ENCODE results near the gene THSD4. TPM values are rescaled to one million over a fixed set of nuclear protein-coding genes. Genes with fewer than 3 reads are reported as not detected.

THSD4 gene
- total RNA-seq, 2 donors from 2014 or later: 0.08 TPM; not detected in 1

- Mint-ChIP-seq H3K4me1 (no peaks in the 10 kb centered on the region), H3K36me3 (ENCODE audit: low read depth) (no peaks in the 10 kb centered on the region), H3K27me3 (peaks cover 24% of the 10 kb centered on the region), H3K27ac (no peak overlapping the region), H3K4me3 (no peak overlapping the region), H3K9me3 (no peaks in the 10 kb centered on the region)
- ATAC-seq (replicated peaks): no peak
Observed at GRCh38 chr15:71109905-71110304, 5.4 kb upstream of the THSD4 start.

- no peaks in the 10 kb centered on the region for H3K36me3 Mint-ChIP-seq (ENCODE audit: low read depth)
- H3K27me3 Mint-ChIP-seq: peaks cover 23% of the 10 kb centered on the region
- H3K27ac Mint-ChIP-seq: no peak overlapping the region
- H3K4me3 Mint-ChIP-seq: no peak overlapping the region
- H3K4me1 Mint-ChIP-seq: no peaks in the 10 kb centered on the region
- H3K9me3 Mint-ChIP-seq: no peaks in the 10 kb centered on the region
- ATAC-seq (replicated peaks): no peak
Observed at GRCh38 chr15:71110405-71111180, 4.7 kb upstream of the THSD4 start.

- no peak overlapping the region for H3K4me3 Mint-ChIP-seq
- H3K27ac Mint-ChIP-seq: no peak overlapping the region
Observed at GRCh38 chr15:71111181-71111565, 4.1 kb upstream of the THSD4 start.

GRCh38 chr15:71111950-71112349 is 3.3 kb upstream of the THSD4 start:
- no peaks in the 10 kb centered on the region for H3K36me3 Mint-ChIP-seq (ENCODE audit: low read depth)
- no peaks in the 10 kb centered on the region for H3K9me3 Mint-ChIP-seq
- peaks cover 30% of the 10 kb centered on the region for H3K27me3 Mint-ChIP-seq
- H3K4me3 Mint-ChIP-seq: no peak overlapping the region
- no peaks in the 10 kb centered on the region for H3K4me1 Mint-ChIP-seq
- no peak for ATAC-seq (replicated peaks)
- no peak overlapping the region for H3K27ac Mint-ChIP-seq

More at GRCh38 chr15:71111181-71111565, 4.1 kb upstream of the THSD4 start:
- no peaks in the 10 kb centered on the region for H3K9me3 Mint-ChIP-seq
- peaks cover 22% of the 10 kb centered on the region for H3K27me3 Mint-ChIP-seq
- no peaks in the 10 kb centered on the region for H3K4me1 Mint-ChIP-seq
- ATAC-seq (replicated peaks): no peak
- H3K36me3 Mint-ChIP-seq (ENCODE audit: low read depth): no peaks in the 10 kb centered on the region

GRCh38 chr15:71112429-71112828 is 2.8 kb upstream of the THSD4 start:
- no peaks in the 10 kb centered on the region for H3K9me3 Mint-ChIP-seq
- no peaks in the 10 kb centered on the region for H3K4me1 Mint-ChIP-seq
- no peaks in the 10 kb centered on the region for H3K36me3 Mint-ChIP-seq (ENCODE audit: low read depth)
- no peak for ATAC-seq (replicated peaks)
- peaks cover 33% of the 10 kb centered on the region for H3K27me3 Mint-ChIP-seq
- no peak overlapping the region for H3K4me3 Mint-ChIP-seq
- no peak overlapping the region for H3K27ac Mint-ChIP-seq

DNA sequence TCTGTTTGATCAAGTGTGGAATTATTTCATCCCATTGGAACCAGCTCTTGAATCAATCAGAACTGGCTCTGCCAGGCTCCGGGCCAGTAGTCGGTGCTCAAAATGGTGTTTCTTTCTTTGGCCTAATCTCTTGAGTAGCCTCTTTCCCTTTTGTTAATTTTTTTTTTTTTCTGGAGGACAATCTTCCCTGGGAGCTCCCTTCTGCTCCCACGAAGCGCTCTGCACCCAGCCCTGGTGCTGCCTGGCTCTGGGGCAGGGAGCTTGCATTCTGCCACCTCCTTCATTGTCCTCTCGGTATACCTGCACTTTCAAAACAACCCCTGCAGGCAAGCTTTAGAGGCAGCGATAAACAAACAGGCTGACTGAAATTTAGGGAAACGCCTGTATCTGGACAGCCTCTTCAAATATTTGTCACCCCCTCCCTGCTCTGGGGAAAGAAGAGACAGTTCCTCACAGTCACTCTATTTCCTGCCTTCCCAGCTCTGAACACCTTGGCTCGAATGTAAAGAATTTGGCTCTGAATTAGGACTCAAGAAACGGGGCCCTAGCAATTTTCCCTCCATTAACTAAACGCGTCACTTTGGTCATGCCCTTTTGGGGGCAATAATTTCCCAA is 1.1 kb upstream of the THSD4 start:
- ATAC-seq (replicated peaks): no peak
- H3K36me3 Mint-ChIP-seq (ENCODE audit: low read depth): no peaks in the 10 kb centered on the region

GRCh38 chr15:71115567-71116351 is 488 bp downstream of the THSD4 start:
- H3K4me3 Mint-ChIP-seq: peak overlapping the region; percentile 67
- no peak overlapping the region for H3K27ac Mint-ChIP-seq
- peaks cover 50% of the 10 kb centered on the region for H3K27me3 Mint-ChIP-seq
- peak; percentile 59 for ATAC-seq (replicated peaks)
- no peaks in the 10 kb centered on the region for H3K4me1 Mint-ChIP-seq
- H3K36me3 Mint-ChIP-seq (ENCODE audit: low read depth): no peaks in the 10 kb centered on the region
- no peaks in the 10 kb centered on the region for H3K9me3 Mint-ChIP-seq

More for the DNA sequence above, 1.1 kb upstream of the THSD4 start:
- Mint-ChIP-seq H3K9me3 (no peaks in the 10 kb centered on the region), H3K27me3 (peaks cover 44% of the 10 kb centered on the region), H3K27ac (no peak overlapping the region), H3K4me1 (no peaks in the 10 kb centered on the region), H3K4me3 (peak overlapping the region; percentile 67)

DNA sequence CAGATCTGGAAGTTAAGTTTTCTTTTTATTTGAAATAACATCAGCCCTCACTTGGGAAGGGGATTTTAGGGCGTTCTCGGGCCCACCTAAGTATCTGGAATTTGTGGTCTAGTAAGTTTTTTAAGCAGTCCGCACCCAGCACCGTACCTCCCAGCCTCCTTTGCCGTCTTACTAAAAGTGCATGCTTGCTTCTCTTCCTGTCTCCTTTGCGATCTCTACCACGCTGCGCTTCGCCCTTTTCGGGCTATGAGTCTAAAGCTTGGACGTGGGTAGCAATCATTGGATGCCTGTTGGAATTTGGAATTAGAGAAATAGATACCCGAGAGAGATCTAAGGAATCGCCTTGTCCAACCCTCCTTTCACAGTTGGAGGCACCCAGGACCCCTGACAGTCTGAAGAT is 1.1 kb downstream of the THSD4 start:
- Mint-ChIP-seq H3K27ac (no peak overlapping the region), H3K27me3 (peaks cover 51% of the 10 kb centered on the region), H3K4me3 (peak overlapping the region; percentile 67), H3K9me3 (no peaks in the 10 kb centered on the region), H3K36me3 (ENCODE audit: low read depth) (no peaks in the 10 kb centered on the region), H3K4me1 (no peaks in the 10 kb centered on the region)
- no peak for ATAC-seq (replicated peaks)

- no peak for ATAC-seq (replicated peaks)
- peaks cover 53% of the 10 kb centered on the region for H3K27me3 Mint-ChIP-seq
- H3K4me1 Mint-ChIP-seq: no peaks in the 10 kb centered on the region
- peak overlapping the region; percentile 67 for H3K4me3 Mint-ChIP-seq
- H3K36me3 Mint-ChIP-seq (ENCODE audit: low read depth): no peaks in the 10 kb centered on the region
- no peaks in the 10 kb centered on the region for H3K9me3 Mint-ChIP-seq
- H3K27ac Mint-ChIP-seq: no peak overlapping the region
Observed at GRCh38 chr15:71116942-71117341, 1.7 kb downstream of the THSD4 start.

GRCh38 chr15:71117714-71118305 is 2.5 kb downstream of the THSD4 start:
- H3K36me3 Mint-ChIP-seq (ENCODE audit: low read depth): no peaks in the 10 kb centered on the region
- no peaks in the 10 kb centered on the region for H3K9me3 Mint-ChIP-seq
- no peak for ATAC-seq (replicated peaks)
- H3K27ac Mint-ChIP-seq: no peak overlapping the region
- no peak overlapping the region for H3K4me3 Mint-ChIP-seq
- peaks cover 57% of the 10 kb centered on the region for H3K27me3 Mint-ChIP-seq
- H3K4me1 Mint-ChIP-seq: no peaks in the 10 kb centered on the region

- Mint-ChIP-seq H3K4me3 (no peak overlapping the region), H3K9me3 (no peaks in the 10 kb centered on the region), H3K4me1 (no peaks in the 10 kb centered on the region), H3K27me3 (peaks cover 58% of the 10 kb centered on the region), H3K36me3 (ENCODE audit: low read depth) (no peaks in the 10 kb centered on the region), H3K27ac (no peak overlapping the region)
- ATAC-seq (replicated peaks): no peak
Observed at GRCh38 chr15:71118345-71118744, 3.1 kb downstream of the THSD4 start.

DNA sequence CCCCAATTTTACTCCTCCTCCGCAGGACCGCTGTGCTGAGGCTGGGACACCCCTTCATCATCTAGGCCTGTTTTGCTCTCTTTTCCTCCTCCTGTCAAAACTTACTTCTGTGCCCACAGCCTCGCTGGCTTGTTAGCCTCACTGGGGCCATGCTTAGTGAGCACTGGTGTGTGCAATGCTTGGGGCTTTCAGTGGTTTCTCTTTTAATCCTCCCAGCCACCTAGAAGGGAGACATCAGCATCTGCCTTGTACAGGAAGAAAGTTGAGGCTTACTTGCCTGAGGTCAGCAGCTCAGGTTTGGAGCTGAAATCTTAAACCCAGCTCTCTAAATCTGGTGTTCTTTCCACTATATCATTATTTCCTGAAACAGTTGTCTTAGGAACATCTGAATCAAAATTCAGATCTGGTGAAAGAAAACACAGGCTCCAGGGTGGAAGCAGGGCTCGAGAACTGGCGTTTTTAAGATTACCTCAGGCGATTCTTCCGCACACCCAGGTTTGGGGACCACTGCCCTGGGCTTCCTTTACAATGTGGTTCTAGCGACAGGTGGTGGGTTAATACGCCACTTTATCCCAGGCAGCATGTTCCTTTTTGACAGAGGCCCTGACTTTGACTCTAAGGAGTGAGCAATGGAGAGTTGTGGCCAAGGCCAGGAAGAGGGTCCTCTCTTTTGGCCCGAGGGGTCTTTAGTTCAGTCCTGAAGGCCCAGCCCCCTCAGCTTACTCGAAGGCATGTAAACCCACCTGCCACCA is 3.8 kb downstream of the THSD4 start:
- no peak overlapping the region for H3K4me3 Mint-ChIP-seq
- no peaks in the 10 kb centered on the region for H3K9me3 Mint-ChIP-seq
- no peak overlapping the region for H3K27ac Mint-ChIP-seq
- H3K4me1 Mint-ChIP-seq: no peaks in the 10 kb centered on the region
- no peak for ATAC-seq (replicated peaks)
- peaks cover 55% of the 10 kb centered on the region for H3K27me3 Mint-ChIP-seq
- H3K36me3 Mint-ChIP-seq (ENCODE audit: low read depth): no peaks in the 10 kb centered on the region

GRCh38 chr15:71120428-71120944 is 5.2 kb downstream of the THSD4 start:
- no peak for ATAC-seq (replicated peaks)
- H3K4me1 Mint-ChIP-seq: no peaks in the 10 kb centered on the region
- no peak overlapping the region for H3K4me3 Mint-ChIP-seq
- no peaks in the 10 kb centered on the region for H3K36me3 Mint-ChIP-seq (ENCODE audit: low read depth)
- no peaks in the 10 kb centered on the region for H3K9me3 Mint-ChIP-seq
- H3K27me3 Mint-ChIP-seq: peaks cover 54% of the 10 kb centered on the region
- no peak overlapping the region for H3K27ac Mint-ChIP-seq

DNA sequence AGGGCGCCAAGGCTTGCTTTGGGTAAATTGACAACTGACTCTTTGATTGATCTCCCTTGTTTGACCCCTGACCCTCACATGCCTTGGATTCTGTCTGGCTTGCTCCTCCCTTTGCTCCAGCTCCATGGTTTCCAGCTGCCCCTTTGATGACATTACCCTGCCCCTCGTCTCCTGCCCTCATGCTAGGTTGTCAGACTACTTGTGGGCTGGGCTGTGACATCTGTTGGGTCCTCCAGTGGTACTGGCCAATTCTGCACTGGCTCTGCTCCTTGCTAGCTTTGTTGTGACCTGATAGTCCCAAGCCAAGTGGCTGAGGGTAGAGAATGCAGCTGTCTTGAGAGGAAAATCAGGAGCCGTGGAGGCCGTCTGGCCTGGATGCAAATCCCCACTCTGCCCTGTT is 6.2 kb downstream of the THSD4 start:
- H3K4me3 Mint-ChIP-seq: no peak overlapping the region
- no peaks in the 10 kb centered on the region for H3K4me1 Mint-ChIP-seq
- H3K27me3 Mint-ChIP-seq: peaks cover 54% of the 10 kb centered on the region
- H3K27ac Mint-ChIP-seq: no peak overlapping the region
- no peaks in the 10 kb centered on the region for H3K36me3 Mint-ChIP-seq (ENCODE audit: low read depth)
- no peaks in the 10 kb centered on the region for H3K9me3 Mint-ChIP-seq
- ATAC-seq (replicated peaks): no peak

Measured in activated T-helper 17 cell treated with anti-CD3 and anti-CD28 coated beads, Interleukin-2, amount 50 U/mL, for 72 hours (primary cell).